Breast epithelium (tissue), 3 donors: Measurements from ENCODE around the gene HAUS6.

Source experiments
- POLR2A ChIP-seq: fragments of 450-650 bp; IDR thresholded peaks from one replicate; pipeline ENCODE4 v1.6.1; 2016; ENCODE audit warnings: antibody characterized with exemption, mild to moderate bottlenecking, moderate library complexity
- TF ChIP-seq, protein P1 (sequence below), 3 donors: fragments of 450-650 bp; IDR thresholded peaks; one replicate each; pipeline ENCODE4 v1.5.1; 2016 to 2017; ENCODE audit warnings: antibody characterized with exemption in 3 of 3, mild to moderate bottlenecking in 3 of 3, moderate library complexity in 3 of 3

GRCh38 chr9:19114680-19115270 lies 12.1 kb upstream of the HAUS6 start:
- TF ChIP-seq, protein P1, sequence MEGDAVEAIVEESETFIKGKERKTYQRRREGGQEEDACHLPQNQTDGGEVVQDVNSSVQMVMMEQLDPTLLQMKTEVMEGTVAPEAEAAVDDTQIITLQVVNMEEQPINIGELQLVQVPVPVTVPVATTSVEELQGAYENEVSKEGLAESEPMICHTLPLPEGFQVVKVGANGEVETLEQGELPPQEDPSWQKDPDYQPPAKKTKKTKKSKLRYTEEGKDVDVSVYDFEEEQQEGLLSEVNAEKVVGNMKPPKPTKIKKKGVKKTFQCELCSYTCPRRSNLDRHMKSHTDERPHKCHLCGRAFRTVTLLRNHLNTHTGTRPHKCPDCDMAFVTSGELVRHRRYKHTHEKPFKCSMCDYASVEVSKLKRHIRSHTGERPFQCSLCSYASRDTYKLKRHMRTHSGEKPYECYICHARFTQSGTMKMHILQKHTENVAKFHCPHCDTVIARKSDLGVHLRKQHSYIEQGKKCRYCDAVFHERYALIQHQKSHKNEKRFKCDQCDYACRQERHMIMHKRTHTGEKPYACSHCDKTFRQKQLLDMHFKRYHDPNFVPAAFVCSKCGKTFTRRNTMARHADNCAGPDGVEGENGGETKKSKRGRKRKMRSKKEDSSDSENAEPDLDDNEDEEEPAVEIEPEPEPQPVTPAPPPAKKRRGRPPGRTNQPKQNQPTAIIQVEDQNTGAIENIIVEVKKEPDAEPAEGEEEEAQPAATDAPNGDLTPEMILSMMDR (IDR thresholded peaks at IDR 0.05): no peak
- no peak for TF ChIP-seq POLR2A
